ENCODE results near the gene GRAMD1C. TPM values are rescaled to one million over a fixed set of nuclear protein-coding genes. Genes with fewer than 3 reads are reported as not detected.
A peak's percentile ranks its signal among the peaks of the same experiment; 100 is the strongest.

GRAMD1C gene
- total RNA-seq, 1 donor from 2014 or later, result 65.7 TPM

GRCh38 chr3:113852506-113852905, 13.9 kb downstream of the GRAMD1C start:
- no peak for DNase-seq

- peak; percentile 62 for DNase-seq
These were observed 28.9 kb downstream of the GRAMD1C start for GRCh38 chr3:113867506-113867905.

- DNase-seq, result no peak
These were observed 34.7 kb downstream of the GRAMD1C start for GRCh38 chr3:113873293-113873692.

- no peak for DNase-seq
These were observed 35.4 kb downstream of the GRAMD1C start for GRCh38 chr3:113873814-113874526.

- DNase-seq, result no peak
These were observed 39.8 kb downstream of the GRAMD1C start for GRCh38 chr3:113878403-113878802.

GRCh38 chr3:113885050-113885449, 46.5 kb downstream of the GRAMD1C start:
- no peak for DNase-seq

- DNase-seq, result no peak
These were observed 51.8 kb downstream of the GRAMD1C start for GRCh38 chr3:113890256-113890900.

- DNase-seq, result no peak
These were observed 56.3 kb downstream of the GRAMD1C start for GRCh38 chr3:113894927-113895326.

GRCh38 chr3:113895964-113896363, 57.4 kb downstream of the GRAMD1C start:
- no peak for DNase-seq

- DNase-seq, result no peak
These were observed 58.3 kb downstream of the GRAMD1C start for GRCh38 chr3:113896930-113897329.

- DNase-seq, result no peak
These were observed 58.8 kb downstream of the GRAMD1C start for GRCh38 chr3:113897373-113897777.

- no peak for DNase-seq
These were observed 60.3 kb downstream of the GRAMD1C start for GRCh38 chr3:113898892-113899291.

GRCh38 chr3:113906568-113907140, 68.1 kb downstream of the GRAMD1C start:
- no peak for DNase-seq

GRCh38 chr3:113908133-113908532, 69.5 kb downstream of the GRAMD1C start:
- DNase-seq, result no peak

GRCh38 chr3:113910966-113911365, 72.4 kb downstream of the GRAMD1C start:
- no peak for DNase-seq

- DNase-seq, result peak; percentile 76
These were observed 74.1 kb downstream of the GRAMD1C start for GRCh38 chr3:113912552-113913236.

GRCh38 chr3:113914646-113915045, 76.1 kb downstream of the GRAMD1C start:
- DNase-seq, result no peak

- DNase-seq, result no peak
These were observed 89.0 kb downstream of the GRAMD1C start for GRCh38 chr3:113927556-113927955.

- DNase-seq, result no peak
These were observed 108.2 kb downstream of the GRAMD1C start for GRCh38 chr3:113946831-113947230.

- DNase-seq, result peak; percentile 64
These were observed 108.9 kb downstream of the GRAMD1C start, which contains the start of gene ZDHHC23 for GRCh38 chr3:113947372-113948014. TSS of gene ZDHHC23 (plus strand) at chr3:113948013. CDS start at chr3:113948803, 790 bp downstream.

GRCh38 chr3:113948015-113948917, 109.7 kb downstream of the GRAMD1C start:
- DNase-seq, result peak; percentile 20

- DNase-seq, result peak; percentile 4
These were observed 114.3 kb downstream of the GRAMD1C start for GRCh38 chr3:113952921-113953320.

Measured in dermis blood vessel endothelial cell (primary cell).